ENCODE results near the gene NKAIN2. TPM values are rescaled to one million over a fixed set of nuclear protein-coding genes. Genes with fewer than 3 reads are reported as not detected.

Gene NKAIN2
- total RNA-seq, 2 experiments from 2014 or later = not detected

DNA sequence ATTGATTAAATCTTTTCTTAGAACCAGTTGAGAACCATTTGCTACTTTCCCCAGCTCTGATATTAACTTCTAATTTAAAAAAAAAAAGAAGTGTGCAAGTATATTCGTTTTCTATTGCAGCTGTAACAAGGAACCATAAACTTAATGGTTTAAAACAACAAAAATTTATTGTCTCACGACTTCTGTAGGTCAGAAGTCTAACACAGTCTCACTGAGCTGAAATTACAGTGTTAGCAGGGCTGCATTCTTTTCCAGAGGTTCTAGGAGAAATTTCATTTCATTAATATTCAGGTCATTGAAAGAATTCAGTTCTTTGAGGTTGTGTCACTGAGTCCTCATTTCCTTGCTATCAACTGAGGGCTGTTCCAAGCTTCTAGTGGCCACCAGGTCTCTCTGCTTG is 945.1 kb downstream of the NKAIN2 start:
- DNase-seq = no peak
- H3K4me1 Mint-ChIP-seq = no peaks in the 10 kb centered on the region
- no peaks in the 10 kb centered on the region for H3K27me3 Mint-ChIP-seq
- no peaks in the 10 kb centered on the region for H3K36me3 Mint-ChIP-seq
- H3K27ac Mint-ChIP-seq = no peak overlapping the region
- H3K9me3 Mint-ChIP-seq = no peaks in the 10 kb centered on the region
- no peak overlapping the region for H3K4me3 Mint-ChIP-seq

DNA sequence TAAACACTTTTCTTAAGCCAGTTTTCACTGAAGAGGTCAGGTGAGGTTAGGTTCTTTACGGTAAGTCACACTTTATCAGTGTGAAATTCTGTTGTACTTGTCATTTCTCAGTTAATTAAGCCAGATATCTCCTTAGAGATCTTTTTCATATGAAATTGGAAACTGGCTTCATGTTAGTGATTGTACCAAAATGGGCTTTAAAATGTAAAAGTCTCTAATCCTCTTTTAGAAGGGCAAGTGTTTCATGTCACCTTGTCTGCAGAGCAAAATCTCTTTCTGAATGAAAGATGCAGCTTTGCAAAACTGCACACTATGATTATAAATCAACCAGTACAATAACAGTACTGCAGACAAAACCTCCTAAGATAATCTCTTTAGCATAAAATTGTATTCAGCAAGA is 949.3 kb downstream of the NKAIN2 start:
- no peak for DNase-seq
- Mint-ChIP-seq H3K36me3 (no peaks in the 10 kb centered on the region), H3K9me3 (no peaks in the 10 kb centered on the region), H3K4me3 (no peak overlapping the region), H3K27ac (no peak overlapping the region), H3K4me1 (no peaks in the 10 kb centered on the region), H3K27me3 (no peaks in the 10 kb centered on the region)

DNA sequence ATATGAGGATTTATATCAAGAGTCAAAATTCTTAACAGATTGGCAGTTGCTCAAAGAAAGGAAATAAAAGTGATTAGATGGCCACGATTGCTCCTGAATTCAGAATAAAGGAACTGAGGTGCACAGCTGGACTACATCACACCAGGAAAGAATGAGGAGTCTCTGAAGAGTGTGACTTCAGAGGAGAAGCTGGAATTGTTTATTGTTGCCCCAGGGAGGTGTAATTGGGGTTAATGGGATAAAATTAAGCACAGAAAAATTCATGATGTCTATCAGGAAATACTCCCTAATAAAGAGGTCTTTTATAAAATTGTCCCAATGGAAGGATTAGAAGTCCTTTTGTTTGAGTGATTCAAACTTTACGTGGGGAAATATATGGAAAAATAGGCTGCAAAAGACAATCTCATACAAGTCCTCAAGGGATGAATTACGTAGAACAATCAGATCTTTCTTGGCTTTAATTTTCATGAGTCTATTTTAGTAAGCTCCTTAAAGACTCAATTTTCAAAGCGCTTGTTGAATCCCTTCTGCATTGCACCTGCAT is 950.0 kb downstream of the NKAIN2 start:
- no peak overlapping the region for H3K27ac Mint-ChIP-seq
- no peaks in the 10 kb centered on the region for H3K27me3 Mint-ChIP-seq
- H3K36me3 Mint-ChIP-seq = no peaks in the 10 kb centered on the region
- no peak for DNase-seq
- no peaks in the 10 kb centered on the region for H3K4me1 Mint-ChIP-seq
- no peak overlapping the region for H3K4me3 Mint-ChIP-seq
- H3K9me3 Mint-ChIP-seq = no peaks in the 10 kb centered on the region

DNA sequence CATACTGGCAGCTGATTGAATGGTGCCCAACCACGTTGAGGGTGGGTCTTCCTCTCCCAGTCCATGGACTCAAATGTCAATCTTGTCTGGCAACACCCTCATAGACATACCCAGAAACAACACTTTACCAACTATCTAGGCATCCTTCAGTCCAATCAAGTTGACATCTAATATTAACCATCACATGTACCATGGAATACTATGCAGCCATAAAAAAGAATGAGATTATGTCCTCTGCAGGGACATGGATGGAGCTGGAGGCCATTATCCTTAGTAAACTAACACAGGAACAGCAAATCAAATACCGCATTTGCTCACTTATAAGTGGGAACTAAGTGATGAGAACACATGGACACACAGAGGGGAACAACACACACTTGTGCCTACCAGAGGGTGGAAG is 951.7 kb downstream of the NKAIN2 start:
- no peak overlapping the region for H3K27ac Mint-ChIP-seq
- DNase-seq = no peak
- H3K36me3 Mint-ChIP-seq = no peaks in the 10 kb centered on the region
- no peaks in the 10 kb centered on the region for H3K27me3 Mint-ChIP-seq
- H3K9me3 Mint-ChIP-seq = no peaks in the 10 kb centered on the region
- H3K4me1 Mint-ChIP-seq = no peaks in the 10 kb centered on the region
- no peak overlapping the region for H3K4me3 Mint-ChIP-seq

DNA sequence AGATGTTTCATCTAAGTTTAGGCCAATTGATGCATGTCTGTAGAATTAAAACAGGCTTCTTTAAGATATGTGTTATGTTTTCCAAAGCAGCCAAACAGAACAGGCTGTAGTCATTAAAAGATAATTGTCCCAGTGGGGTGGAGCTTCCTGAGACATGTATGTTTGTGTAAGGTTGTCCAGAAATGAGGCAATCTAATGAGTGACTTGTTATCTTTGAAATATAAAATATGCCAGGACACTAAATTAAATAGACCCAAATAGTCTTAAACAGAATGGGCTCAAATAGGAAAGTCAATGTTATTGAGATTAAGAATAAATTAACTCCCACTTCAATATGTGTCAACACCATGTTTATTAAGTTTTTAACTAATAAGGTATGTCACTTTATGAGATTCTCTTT is 953.9 kb downstream of the NKAIN2 start:
- Mint-ChIP-seq H3K36me3 (no peaks in the 10 kb centered on the region), H3K27me3 (no peaks in the 10 kb centered on the region)
- no peak for DNase-seq

DNA sequence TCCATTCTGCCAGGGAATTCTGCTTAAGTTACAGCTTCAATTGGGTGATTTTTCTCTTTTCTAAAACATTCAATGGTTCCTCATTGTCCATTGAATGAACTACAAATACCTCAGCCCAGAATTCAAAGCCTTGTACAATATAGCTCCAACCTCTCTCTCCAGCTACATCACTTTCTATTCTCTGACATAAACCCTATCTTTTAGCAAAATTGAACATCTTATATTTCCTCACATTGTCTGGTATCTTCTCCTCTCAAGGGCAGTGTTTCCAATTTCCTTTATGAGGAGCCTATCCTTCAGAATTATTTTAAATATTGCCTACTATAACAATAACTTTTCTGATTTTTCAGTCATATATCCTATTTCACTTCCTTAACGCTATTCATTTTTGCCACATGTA is 955.0 kb downstream of the NKAIN2 start:
- Mint-ChIP-seq H3K4me3 (no peak overlapping the region), H3K4me1 (no peaks in the 10 kb centered on the region), H3K9me3 (no peaks in the 10 kb centered on the region), H3K27ac (no peak overlapping the region), H3K36me3 (no peaks in the 10 kb centered on the region), H3K27me3 (no peaks in the 10 kb centered on the region)
- no peak for DNase-seq

More for the DNA sequence above, 953.9 kb downstream of the NKAIN2 start:
- no peaks in the 10 kb centered on the region for H3K4me1 Mint-ChIP-seq
- H3K27ac Mint-ChIP-seq = no peak overlapping the region
- H3K4me3 Mint-ChIP-seq = no peak overlapping the region
- no peaks in the 10 kb centered on the region for H3K9me3 Mint-ChIP-seq

DNA sequence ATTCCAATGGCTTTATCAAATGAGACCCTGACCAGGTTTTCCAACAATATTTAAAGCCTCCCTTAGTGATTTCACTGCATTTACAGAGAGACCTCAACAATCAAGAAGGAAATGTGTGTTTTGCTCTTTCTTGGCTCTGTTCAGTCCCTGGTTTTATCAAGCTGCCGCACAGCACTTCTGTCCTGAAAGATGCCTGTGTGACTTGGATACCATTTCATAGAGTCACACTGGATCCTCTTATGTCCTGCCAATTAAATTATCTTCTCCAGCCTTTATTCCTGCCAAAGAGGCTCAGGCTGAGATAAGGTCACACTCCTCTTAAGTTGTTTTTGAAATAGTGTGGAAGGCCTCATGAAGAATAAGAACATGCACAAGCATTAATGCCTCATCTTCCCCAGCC is 961.6 kb downstream of the NKAIN2 start:
- H3K27ac Mint-ChIP-seq = no peak overlapping the region
- H3K4me1 Mint-ChIP-seq = no peaks in the 10 kb centered on the region
- no peak for DNase-seq
- H3K36me3 Mint-ChIP-seq = no peaks in the 10 kb centered on the region
- no peaks in the 10 kb centered on the region for H3K27me3 Mint-ChIP-seq
- no peaks in the 10 kb centered on the region for H3K9me3 Mint-ChIP-seq
- H3K4me3 Mint-ChIP-seq = no peak overlapping the region

DNA sequence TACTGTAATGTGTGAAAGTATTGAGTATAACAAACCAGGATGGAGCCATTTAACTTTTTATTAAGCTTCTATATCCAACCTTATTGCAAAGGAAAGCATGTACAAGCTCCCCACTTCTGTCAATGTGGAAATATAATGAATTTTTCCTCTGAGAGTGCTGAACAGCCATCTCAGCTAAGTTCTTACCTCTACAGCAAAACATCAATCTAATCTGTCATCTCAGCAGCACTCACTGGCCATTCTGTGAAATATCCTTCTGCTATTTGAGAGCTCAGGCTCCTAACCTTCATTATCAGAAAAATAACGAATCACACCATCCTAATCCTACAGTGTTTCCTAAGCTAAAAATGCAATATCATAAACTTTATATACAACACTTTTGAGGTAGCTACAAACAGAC is 964.6 kb downstream of the NKAIN2 start:
- Mint-ChIP-seq H3K36me3 (no peaks in the 10 kb centered on the region), H3K27ac (no peak overlapping the region), H3K4me1 (no peaks in the 10 kb centered on the region), H3K9me3 (no peaks in the 10 kb centered on the region), H3K4me3 (no peak overlapping the region), H3K27me3 (no peaks in the 10 kb centered on the region)
- no peak for DNase-seq

DNA sequence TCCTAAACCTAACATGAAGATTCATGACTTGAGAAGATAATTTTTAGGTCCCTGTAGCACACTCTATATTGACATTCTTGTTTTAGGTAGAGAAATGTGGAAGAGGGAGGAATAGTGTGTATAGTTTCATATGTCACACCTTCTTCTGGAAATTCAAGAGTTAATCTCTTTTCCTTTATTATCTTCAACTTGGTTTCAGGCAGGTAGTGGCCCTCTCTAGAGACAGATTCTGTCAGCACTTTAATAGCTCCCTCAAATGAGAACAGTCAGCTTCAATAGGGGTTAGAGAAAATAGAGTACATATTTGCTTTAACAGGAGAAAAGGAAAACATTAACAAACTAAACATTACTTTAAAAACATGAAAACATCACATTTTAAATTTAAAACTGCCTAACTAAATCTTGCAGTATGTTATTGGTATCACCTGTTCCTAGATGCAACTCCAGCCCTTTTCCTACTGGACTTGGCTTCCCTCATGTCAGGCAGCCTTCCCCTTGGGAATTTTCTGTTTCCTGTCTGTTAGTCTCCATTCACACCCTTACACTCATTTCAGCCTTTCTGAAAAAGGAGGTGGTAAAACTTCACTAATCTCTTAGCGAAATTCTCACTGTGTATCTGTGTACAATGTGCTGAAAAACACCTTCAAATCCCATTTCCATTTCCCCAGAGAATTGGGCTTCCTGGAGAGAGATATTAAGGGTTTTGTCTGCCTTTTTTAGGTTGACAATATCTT is 966.3 kb downstream of the NKAIN2 start:
- Mint-ChIP-seq H3K9me3 (no peaks in the 10 kb centered on the region), H3K27me3 (no peaks in the 10 kb centered on the region), H3K4me3 (no peak overlapping the region), H3K4me1 (no peaks in the 10 kb centered on the region), H3K36me3 (no peaks in the 10 kb centered on the region), H3K27ac (no peak overlapping the region)
- DNase-seq = no peak

DNA sequence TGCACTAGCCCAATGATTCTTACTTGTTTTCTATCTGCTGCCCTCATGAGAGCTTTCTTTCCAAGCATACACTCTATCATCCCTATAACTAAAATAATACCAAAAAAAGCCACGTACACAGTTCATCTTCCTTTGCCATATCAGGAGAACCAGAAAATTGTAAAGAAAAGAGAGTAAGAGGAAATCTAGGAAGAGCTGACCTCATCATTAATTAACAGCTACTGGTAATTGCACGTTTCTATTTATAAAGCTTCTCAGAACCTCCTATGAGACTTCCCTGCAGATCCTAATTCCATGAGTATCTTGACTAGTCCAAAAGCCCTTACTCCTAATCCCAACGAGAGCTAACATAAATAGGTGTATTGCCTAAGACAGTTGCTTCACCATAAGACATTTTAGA is 967.1 kb downstream of the NKAIN2 start:
- DNase-seq = no peak
- Mint-ChIP-seq H3K36me3 (no peaks in the 10 kb centered on the region), H3K27me3 (no peaks in the 10 kb centered on the region), H3K4me1 (no peaks in the 10 kb centered on the region), H3K4me3 (no peak overlapping the region), H3K9me3 (no peaks in the 10 kb centered on the region), H3K27ac (no peak overlapping the region)

DNA sequence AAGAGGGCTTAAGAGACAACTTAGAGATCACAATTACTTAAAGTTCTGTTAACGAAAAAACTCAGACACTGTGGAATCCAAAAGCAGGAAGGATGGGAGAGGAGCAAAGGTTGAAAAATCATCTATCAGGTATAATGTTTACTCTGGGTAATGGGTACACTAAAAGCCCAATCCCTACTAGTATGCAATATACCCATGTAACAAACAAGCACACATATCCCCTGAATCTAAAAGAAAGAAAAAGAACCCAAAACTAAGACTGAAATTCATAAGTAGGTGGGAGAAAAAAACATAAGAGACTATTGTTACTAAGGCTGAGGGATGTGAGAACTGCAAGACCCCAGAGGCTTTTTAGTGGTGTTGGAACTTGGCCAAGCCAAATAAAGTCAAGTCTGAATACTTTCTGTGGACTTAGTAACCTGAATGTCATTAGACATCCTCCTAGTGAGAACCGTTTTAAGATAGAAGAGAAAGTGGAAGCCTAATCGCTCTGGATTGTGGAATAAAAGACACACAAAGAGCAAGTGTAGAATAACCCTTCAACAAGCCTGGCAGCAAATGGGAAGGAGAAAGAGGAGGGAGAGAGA is 969.2 kb downstream of the NKAIN2 start:
- no peak for DNase-seq
- H3K4me3 Mint-ChIP-seq = no peak overlapping the region
- no peaks in the 10 kb centered on the region for H3K9me3 Mint-ChIP-seq
- H3K36me3 Mint-ChIP-seq = no peaks in the 10 kb centered on the region
- no peaks in the 10 kb centered on the region for H3K4me1 Mint-ChIP-seq
- no peaks in the 10 kb centered on the region for H3K27me3 Mint-ChIP-seq
- H3K27ac Mint-ChIP-seq = no peak overlapping the region

DNA sequence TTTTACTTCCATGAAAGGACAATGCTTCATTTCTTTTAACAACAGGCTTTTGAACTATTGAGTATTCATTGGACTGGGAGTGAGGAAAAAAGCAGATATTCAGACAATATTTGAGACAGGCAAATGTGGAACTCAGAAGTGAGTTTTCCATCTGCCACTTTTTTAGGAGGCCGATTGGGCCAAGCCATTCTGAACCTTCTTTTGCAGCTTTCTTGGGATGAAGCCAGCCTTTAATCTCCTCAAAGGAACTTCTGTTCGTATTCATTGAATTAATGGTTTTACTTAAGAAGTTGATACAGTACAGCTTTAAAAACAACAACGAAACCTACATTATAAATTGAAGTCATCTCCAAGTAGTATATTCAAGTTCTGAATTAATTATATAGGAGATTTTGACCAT is 971.5 kb downstream of the NKAIN2 start:
- Mint-ChIP-seq H3K4me1 (no peaks in the 10 kb centered on the region), H3K27ac (no peak overlapping the region), H3K9me3 (no peaks in the 10 kb centered on the region), H3K4me3 (no peak overlapping the region), H3K36me3 (no peaks in the 10 kb centered on the region), H3K27me3 (no peaks in the 10 kb centered on the region)
- no peak for DNase-seq

DNA sequence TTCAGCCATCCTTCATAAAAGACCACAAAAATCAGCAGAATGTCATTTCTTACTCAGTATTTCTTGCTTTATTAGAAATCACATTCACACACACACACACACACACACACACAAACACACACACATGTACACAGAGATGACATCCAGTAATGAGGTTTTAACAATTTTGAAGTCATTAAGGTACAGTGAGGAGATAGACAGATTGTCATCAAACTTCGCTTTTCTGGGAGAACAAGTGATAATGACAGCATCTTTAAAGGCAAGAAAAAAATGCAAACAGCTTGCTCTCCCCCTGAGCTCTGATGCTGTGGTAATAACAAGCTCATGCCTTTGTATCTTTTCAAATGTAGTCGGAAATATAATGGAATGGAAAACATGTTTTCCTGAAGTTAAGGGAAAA is 974.2 kb downstream of the NKAIN2 start:
- H3K4me3 Mint-ChIP-seq = no peak overlapping the region
- DNase-seq = no peak
- H3K4me1 Mint-ChIP-seq = no peaks in the 10 kb centered on the region
- no peaks in the 10 kb centered on the region for H3K9me3 Mint-ChIP-seq
- H3K27me3 Mint-ChIP-seq = no peaks in the 10 kb centered on the region
- H3K36me3 Mint-ChIP-seq = no peaks in the 10 kb centered on the region
- H3K27ac Mint-ChIP-seq = no peak overlapping the region

DNA sequence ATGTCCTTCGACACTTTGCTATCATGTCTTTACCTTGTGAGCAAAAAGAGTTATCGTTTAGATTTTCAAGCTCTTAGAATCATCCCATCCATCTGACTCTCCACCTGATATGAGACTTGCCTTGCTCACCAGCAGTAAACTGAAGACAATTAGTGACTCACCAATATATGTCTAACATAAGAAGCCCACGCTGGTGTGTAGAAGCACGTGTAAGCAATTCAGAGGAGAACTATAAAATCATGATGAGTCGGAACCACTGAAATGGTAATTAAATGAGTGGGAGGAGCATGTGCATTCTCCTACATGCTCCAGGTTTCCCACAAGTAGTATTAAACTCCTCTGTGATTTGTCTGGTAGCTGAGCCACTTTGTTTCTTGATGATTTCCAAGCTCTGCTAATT is 977.0 kb downstream of the NKAIN2 start:
- Mint-ChIP-seq H3K27me3 (no peaks in the 10 kb centered on the region), H3K9me3 (no peaks in the 10 kb centered on the region), H3K4me1 (no peaks in the 10 kb centered on the region), H3K4me3 (no peak overlapping the region), H3K36me3 (no peaks in the 10 kb centered on the region), H3K27ac (no peak overlapping the region)
- no peak for DNase-seq

DNA sequence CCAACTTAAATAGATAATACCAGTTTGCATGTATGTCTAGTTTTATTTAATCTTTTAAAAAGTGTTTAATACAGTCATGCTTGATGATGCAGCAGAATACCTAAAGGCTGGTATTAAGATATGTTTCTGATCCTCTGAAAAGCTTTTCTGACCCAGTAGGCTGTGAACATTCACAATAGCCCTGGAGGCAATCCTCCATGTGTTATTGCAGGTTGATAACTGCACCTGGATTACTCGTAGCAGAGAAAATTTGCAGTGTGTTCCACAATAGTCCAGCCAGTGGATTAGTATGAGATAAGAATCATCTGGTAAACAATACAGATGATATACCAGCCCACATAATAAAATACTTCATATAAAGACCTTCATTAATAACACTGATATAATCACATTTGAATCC is 979.7 kb downstream of the NKAIN2 start:
- Mint-ChIP-seq H3K9me3 (peaks cover 2% of the 10 kb centered on the region), H3K4me3 (no peak overlapping the region), H3K36me3 (no peaks in the 10 kb centered on the region), H3K4me1 (no peaks in the 10 kb centered on the region), H3K27ac (no peak overlapping the region), H3K27me3 (peaks cover 3% of the 10 kb centered on the region)
- no peak for DNase-seq

DNA sequence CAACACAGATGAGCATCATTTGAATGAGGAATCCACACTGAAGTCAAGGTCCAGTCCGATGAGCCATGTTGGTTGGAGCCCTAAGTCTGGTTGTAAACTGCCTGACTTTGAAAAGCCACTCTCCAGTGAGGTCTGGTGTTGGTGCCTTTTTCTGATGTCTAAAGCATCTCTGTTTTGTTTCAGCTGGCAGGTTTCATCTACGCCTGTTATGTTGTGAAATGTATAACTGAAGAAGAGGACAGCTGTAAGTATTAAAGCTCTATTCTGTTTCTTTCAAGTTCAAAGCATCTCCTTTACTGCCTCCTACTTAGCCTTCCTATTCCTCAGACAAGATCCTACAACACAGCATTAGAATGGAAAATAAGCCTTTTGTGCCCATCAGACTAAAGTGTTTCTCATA is 987.5 kb downstream of the NKAIN2 start:
- DNase-seq = no peak
- no peak overlapping the region for H3K27ac Mint-ChIP-seq
- no peaks in the 10 kb centered on the region for H3K4me1 Mint-ChIP-seq
- peaks cover 2% of the 10 kb centered on the region for H3K9me3 Mint-ChIP-seq
- H3K27me3 Mint-ChIP-seq = peaks cover 3% of the 10 kb centered on the region
- H3K36me3 Mint-ChIP-seq = no peaks in the 10 kb centered on the region
- H3K4me3 Mint-ChIP-seq = no peak overlapping the region
